ENCODE measurements around the gene RAB40B.

- TF ChIP-seq CTCF (IDR thresholded peaks at IDR 0.05; ENCODE audit: poor library complexity) = no peak
- TF ChIP-seq EZH2 (IDR thresholded peaks at IDR 0.05; ENCODE audit: borderline replicate concordance) = no peak
These were observed 17.0 kb downstream of the RAB40B start for GRCh38 chr17:82681547-82681946.

Measured in hepatocyte (in vitro differentiated cells).